ENCODE data around the gene THOP1. TPM values are rescaled to one million over a fixed set of nuclear protein-coding genes. Genes with fewer than 3 reads are reported as not detected.

The THOP1 gene
- total RNA-seq, 4 donors from 2014 or later: 35.8 to 91.8 (median 42.9) TPM

DNA sequence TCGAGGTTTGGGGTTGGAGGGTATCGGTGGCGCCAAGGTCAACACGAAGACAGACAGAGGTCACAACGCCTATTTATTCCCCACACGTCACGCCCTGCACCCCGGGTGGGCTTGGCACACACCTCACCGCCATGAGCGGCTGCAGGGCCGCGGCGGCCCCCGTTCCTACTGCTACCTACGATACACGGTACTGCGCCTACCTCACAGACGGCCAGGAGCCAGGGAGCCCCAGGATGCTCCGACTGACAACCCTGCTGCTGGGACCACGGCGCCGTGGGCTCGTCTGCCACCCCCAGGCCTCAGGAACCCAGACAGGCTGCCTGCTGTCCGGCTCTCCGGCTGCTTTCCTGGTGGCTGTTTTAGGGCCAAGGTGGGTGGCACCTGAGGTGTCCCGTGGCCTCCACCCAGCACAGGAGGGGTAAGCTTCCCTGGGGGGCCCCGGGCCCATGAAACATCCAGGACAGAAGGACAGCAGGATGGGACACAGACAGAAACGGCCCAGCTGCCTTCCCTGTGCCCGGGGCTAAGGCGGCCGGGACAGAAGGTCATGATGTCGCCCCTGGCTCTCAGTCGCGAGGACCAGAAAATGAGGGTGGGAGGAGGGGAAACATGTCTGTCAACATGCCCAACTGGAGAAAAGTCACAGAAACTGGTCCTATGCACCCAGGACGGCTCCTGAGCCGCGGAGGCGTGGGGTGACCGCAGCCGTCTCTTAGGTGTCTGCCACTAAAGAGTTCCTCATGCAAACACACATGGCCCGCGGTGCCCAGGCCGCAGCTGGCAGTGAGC is 30.4 kb upstream of the THOP1 start:
- DNase-seq (ENCODE audit: low spot score in 2 of 2): no peak
- no peak overlapping the region for H3K4me3 ChIP-seq
- H3K9me3 ChIP-seq: no peaks in the 10 kb centered on the region
- TF ChIP-seq, protein P1, sequence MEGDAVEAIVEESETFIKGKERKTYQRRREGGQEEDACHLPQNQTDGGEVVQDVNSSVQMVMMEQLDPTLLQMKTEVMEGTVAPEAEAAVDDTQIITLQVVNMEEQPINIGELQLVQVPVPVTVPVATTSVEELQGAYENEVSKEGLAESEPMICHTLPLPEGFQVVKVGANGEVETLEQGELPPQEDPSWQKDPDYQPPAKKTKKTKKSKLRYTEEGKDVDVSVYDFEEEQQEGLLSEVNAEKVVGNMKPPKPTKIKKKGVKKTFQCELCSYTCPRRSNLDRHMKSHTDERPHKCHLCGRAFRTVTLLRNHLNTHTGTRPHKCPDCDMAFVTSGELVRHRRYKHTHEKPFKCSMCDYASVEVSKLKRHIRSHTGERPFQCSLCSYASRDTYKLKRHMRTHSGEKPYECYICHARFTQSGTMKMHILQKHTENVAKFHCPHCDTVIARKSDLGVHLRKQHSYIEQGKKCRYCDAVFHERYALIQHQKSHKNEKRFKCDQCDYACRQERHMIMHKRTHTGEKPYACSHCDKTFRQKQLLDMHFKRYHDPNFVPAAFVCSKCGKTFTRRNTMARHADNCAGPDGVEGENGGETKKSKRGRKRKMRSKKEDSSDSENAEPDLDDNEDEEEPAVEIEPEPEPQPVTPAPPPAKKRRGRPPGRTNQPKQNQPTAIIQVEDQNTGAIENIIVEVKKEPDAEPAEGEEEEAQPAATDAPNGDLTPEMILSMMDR (IDR thresholded peaks at IDR 0.05): no peak
- TF ChIP-seq POLR2A (IDR thresholded peaks at IDR 0.05) (no peak), EP300 (IDR thresholded peaks at IDR 0.05) (no peak)
- peaks cover 0 to 71% (median 5%) of the 10 kb centered on the region in 3 donors for H3K36me3 ChIP-seq
- H3K27me3 ChIP-seq: no peaks in the 10 kb centered on the region
- WGBS, 2 donors: 81 to 87% methylated on average over 43 of the region's 43 CpGs
- H3K4me1 ChIP-seq: no peaks in the 10 kb centered on the region
- no peak overlapping the region for H3K27ac ChIP-seq

DNA sequence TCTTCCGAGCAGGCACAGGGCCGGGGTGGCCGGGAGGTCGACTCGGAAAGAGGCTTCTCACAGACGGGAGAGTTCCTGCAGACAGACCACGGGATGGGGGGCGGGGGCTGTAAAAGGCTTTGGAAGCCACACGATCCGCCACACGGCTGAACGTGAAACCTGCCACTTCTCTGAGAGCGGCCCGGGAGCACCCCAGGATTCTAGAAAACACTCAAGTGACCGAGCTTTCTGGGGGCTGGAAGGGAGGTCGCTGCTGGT is 29.9 kb upstream of the THOP1 start:
- Histone ChIP-seq H3K9me3 (no peaks in the 10 kb centered on the region), H3K4me1 (no peaks in the 10 kb centered on the region), H3K4me3 (no peak overlapping the region), H3K36me3 (peaks cover under 1 to 76% (median 5%) of the 10 kb centered on the region in 3 donors), H3K27ac (no peak overlapping the region), H3K27me3 (no peaks in the 10 kb centered on the region)
- 88 to 92% methylated on average over 16 of the region's 16 CpGs for WGBS, 2 donors
- DNase-seq (ENCODE audit: low spot score in 2 of 2): no peak
- TF ChIP-seq POLR2A (IDR thresholded peaks at IDR 0.05) (no peak), EP300 (IDR thresholded peaks at IDR 0.05) (no peak)
- TF ChIP-seq, protein P1 (IDR thresholded peaks at IDR 0.05): no peak

DNA sequence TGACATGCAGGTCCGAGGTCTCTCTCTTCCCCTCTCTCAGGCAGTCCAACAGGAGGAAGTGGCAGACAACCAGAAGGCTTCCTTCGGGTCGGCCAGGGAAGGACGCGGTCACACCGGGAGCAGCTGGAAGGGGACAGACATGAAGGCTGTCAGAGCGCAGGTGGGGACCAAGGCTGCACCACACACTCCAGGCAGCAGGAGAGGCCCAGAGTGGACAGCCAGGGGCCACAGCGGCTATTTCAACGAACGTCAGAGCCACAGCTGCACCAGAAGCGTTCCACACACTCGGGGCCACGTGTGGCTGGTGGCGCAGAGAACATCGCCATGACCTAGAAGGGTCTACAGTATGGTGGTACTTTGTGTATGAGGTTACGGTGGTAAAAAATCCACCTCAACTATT is 29.5 kb upstream of the THOP1 start:
- no peak overlapping the region for H3K4me3 ChIP-seq
- WGBS, 2 donors: 91 to 92% methylated on average over 16 of the region's 16 CpGs
- peaks cover 5 to 81% (median 5%) of the 10 kb centered on the region in 3 donors for H3K36me3 ChIP-seq
- no peak for DNase-seq (ENCODE audit: low spot score in 2 of 2)
- no peak overlapping the region for H3K27ac ChIP-seq
- no peaks in the 10 kb centered on the region for H3K27me3 ChIP-seq
- TF ChIP-seq, protein P1 (IDR thresholded peaks at IDR 0.05): no peak
- TF ChIP-seq POLR2A (IDR thresholded peaks at IDR 0.05) (no peak), EP300 (IDR thresholded peaks at IDR 0.05) (no peak)
- no peaks in the 10 kb centered on the region for H3K9me3 ChIP-seq
- H3K4me1 ChIP-seq: no peaks in the 10 kb centered on the region

DNA sequence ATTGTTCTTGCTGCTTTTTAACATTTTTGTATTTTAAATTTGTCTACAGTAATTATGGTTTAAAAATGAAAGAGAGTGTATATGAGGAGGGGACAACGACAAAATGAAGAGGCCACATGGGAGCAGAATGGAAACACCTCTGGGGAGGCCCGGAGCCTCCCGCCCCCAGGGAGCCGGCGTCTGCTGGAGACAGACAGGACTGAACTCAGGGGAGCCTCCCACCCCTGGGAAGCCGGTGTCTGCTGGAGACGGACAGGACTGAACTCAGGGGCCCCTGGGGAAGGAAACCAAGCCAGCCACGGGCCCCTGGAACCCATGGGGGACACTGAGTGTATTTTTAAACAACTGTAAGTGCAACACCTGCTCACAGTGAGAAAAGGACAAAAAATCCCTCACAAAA is 28.8 kb upstream of the THOP1 start:
- WGBS, 2 donors: 75 to 77% methylated on average over 8 of the region's 8 CpGs
- H3K27ac ChIP-seq: no peak overlapping the region
- H3K4me1 ChIP-seq: no peaks in the 10 kb centered on the region
- H3K4me3 ChIP-seq: no peak overlapping the region
- peaks cover 5 to 87% (median 10%) of the 10 kb centered on the region in 3 donors for H3K36me3 ChIP-seq
- no peaks in the 10 kb centered on the region for H3K9me3 ChIP-seq
- TF ChIP-seq, protein P1 (IDR thresholded peaks at IDR 0.05): no peak
- TF ChIP-seq POLR2A (IDR thresholded peaks at IDR 0.05) (no peak), EP300 (IDR thresholded peaks at IDR 0.05) (no peak)
- H3K27me3 ChIP-seq: no peaks in the 10 kb centered on the region
- no peak for DNase-seq (ENCODE audit: low spot score in 2 of 2)

DNA sequence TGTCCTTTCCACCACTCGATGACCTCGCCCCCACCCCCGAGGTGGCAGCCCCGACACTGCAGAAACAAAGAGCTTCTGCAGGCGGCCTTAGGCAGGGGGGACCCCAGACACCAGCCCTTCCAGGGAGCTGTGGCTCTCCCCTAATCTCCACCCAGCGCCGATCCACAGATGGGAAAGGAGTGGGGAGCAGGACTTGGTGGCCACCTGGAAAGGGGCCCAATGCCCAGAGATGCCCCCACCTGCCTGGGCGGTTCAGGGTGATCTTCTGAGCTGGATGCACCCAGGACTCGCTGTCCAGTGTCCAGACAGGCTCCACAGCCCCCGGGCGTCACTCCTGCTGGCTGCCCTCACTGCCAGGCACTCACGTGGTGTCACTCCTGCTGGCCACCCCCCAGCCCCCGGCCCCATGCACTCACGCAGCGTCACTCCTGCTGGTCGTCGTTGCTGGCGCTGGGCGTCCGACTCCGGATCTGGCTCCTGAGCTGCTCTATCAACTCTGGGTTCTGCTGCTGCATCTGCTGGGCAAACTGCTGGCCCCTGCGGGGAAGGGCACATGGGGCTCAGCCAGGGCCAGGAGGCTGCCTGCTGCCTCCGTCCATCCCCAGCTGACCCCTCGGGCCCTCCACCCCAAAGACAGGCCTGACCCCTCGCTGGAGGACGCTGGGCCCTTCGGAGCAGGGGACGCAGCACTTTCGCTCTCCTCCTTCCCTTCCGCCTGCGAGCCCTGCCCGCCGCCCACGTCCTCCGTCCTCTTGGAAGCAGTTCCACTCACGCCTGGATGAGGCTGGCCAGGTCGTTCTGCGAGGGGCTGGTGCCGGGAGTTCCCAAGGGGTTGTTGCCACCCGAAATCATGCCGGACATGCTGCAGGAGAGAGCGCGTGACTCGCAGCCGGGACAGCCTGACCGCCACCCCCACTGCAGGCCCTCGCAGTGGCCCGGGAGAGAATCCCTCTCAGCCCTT is 28.1 kb upstream of the THOP1 start:
- DNase-seq (ENCODE audit: low spot score in 2 of 2): no peak
- 89 to 92% methylated on average over 47 to 48 of the region's 48 CpGs for WGBS, 2 donors
- H3K27me3 ChIP-seq: no peaks in the 10 kb centered on the region
- no peaks in the 10 kb centered on the region for H3K4me1 ChIP-seq
- H3K36me3 ChIP-seq: peaks cover 5 to 95% (median 10%) of the 10 kb centered on the region in 3 donors
- no peaks in the 10 kb centered on the region for H3K9me3 ChIP-seq
- H3K4me3 ChIP-seq: no peak overlapping the region
- TF ChIP-seq, protein P1 (IDR thresholded peaks at IDR 0.05): no peak
- TF ChIP-seq EP300 (IDR thresholded peaks at IDR 0.05) (no peak), POLR2A (IDR thresholded peaks at IDR 0.05) (no peak)
- no peak overlapping the region for H3K27ac ChIP-seq
